WTC11 (cell line): ENCODE measurements around the gene NAV2.

Source experiments
- CREB1 ChIP-seq: sonication (generic); formaldehyde crosslinking; IDR thresholded peaks from 2 replicates; pipeline ENCODE4 v1.8.0; 2023; ENCODE audit warnings: mild to moderate bottlenecking, missing genetic modification reagents
- ELF4 ChIP-seq: sonication (generic); formaldehyde crosslinking; IDR thresholded peaks from 2 replicates; pipeline ENCODE4 v1.8.1; 2022; ENCODE audit warnings: low read depth, mild to moderate bottlenecking, moderate library complexity, missing genetic modification reagents
- EMX1 ChIP-seq: fragments of 250-450 bp; sonication (Bioruptor Pico); IDR thresholded peaks from 2 replicates; pipeline ENCODE4 v1.8.0; 2021; ENCODE audit warnings: mild to moderate bottlenecking
- KAT7 ChIP-seq: sonication (generic); formaldehyde crosslinking; IDR thresholded peaks from 2 replicates; pipeline ENCODE4 v1.8.1; 2023; ENCODE audit warnings: missing genetic modification reagents, mild to moderate bottlenecking, borderline replicate concordance
- NFE2L1 ChIP-seq: sonication (generic); formaldehyde crosslinking; IDR thresholded peaks from 2 replicates; pipeline ENCODE4 v1.8.1; 2023; ENCODE audit warnings: missing genetic modification reagents
- RELA ChIP-seq: sonication (generic); formaldehyde crosslinking; IDR thresholded peaks from 2 replicates; pipeline ENCODE4 v1.8.1; 2022; ENCODE audit warnings: missing genetic modification reagents, mild to moderate bottlenecking, borderline replicate concordance
- SMAD3 ChIP-seq: sonication (generic); formaldehyde crosslinking; IDR thresholded peaks from 2 replicates; pipeline ENCODE4 v1.8.0; 2022; ENCODE audit warnings: missing genetic modification reagents, mild to moderate bottlenecking, borderline replicate concordance
- ZNF425 ChIP-seq: fragments of 250-450 bp; sonication (Bioruptor Pico); conservative IDR thresholded peaks from 2 replicates; pipeline ENCODE4 v1.9.0; 2021; ENCODE audit warnings: mild to moderate bottlenecking
- TF ChIP-seq, protein P1 (sequence below): fragments of 200-600 bp; IDR thresholded peaks from 2 replicates; pipeline ENCODE4 v1.8.0; 2022; ENCODE audit warnings: antibody characterized with exemption
- TF ChIP-seq, protein P2 (sequence below): sonication (generic); formaldehyde crosslinking; IDR thresholded peaks from 2 replicates; pipeline ENCODE4 v1.8.0; 2022; ENCODE audit warnings: mild to moderate bottlenecking, missing genetic modification reagents
- TF ChIP-seq, protein P3 (sequence below): sonication (generic); formaldehyde crosslinking; conservative IDR thresholded peaks from 2 replicates; pipeline ENCODE4 v1.8.1; 2022; ENCODE audit warnings: mild to moderate bottlenecking, missing genetic modification reagents

GRCh38 chr11:19921976-19922688, 209.5 kb downstream of the NAV2 start:
- no peak for TF ChIP-seq SMAD3 (CRISPR knock-in tag)
- TF ChIP-seq, protein P1, sequence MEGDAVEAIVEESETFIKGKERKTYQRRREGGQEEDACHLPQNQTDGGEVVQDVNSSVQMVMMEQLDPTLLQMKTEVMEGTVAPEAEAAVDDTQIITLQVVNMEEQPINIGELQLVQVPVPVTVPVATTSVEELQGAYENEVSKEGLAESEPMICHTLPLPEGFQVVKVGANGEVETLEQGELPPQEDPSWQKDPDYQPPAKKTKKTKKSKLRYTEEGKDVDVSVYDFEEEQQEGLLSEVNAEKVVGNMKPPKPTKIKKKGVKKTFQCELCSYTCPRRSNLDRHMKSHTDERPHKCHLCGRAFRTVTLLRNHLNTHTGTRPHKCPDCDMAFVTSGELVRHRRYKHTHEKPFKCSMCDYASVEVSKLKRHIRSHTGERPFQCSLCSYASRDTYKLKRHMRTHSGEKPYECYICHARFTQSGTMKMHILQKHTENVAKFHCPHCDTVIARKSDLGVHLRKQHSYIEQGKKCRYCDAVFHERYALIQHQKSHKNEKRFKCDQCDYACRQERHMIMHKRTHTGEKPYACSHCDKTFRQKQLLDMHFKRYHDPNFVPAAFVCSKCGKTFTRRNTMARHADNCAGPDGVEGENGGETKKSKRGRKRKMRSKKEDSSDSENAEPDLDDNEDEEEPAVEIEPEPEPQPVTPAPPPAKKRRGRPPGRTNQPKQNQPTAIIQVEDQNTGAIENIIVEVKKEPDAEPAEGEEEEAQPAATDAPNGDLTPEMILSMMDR, result no peak
- TF ChIP-seq EMX1 (CRISPR knock-in tag), result no peak
- no peak for TF ChIP-seq ELF4
- TF ChIP-seq NFE2L1 (CRISPR knock-in tag), result no peak
- TF ChIP-seq ZNF425, result no peak
- no peak for TF ChIP-seq KAT7 (CRISPR knock-in tag)
- TF ChIP-seq, protein P2, sequence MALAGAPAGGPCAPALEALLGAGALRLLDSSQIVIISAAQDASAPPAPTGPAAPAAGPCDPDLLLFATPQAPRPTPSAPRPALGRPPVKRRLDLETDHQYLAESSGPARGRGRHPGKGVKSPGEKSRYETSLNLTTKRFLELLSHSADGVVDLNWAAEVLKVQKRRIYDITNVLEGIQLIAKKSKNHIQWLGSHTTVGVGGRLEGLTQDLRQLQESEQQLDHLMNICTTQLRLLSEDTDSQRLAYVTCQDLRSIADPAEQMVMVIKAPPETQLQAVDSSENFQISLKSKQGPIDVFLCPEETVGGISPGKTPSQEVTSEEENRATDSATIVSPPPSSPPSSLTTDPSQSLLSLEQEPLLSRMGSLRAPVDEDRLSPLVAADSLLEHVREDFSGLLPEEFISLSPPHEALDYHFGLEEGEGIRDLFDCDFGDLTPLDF (CRISPR knock-in tag), result no peak
- TF ChIP-seq, protein P3, sequence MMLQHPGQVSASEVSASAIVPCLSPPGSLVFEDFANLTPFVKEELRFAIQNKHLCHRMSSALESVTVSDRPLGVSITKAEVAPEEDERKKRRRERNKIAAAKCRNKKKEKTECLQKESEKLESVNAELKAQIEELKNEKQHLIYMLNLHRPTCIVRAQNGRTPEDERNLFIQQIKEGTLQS (CRISPR knock-in tag), result no peak
- no peak for TF ChIP-seq RELA (CRISPR knock-in tag)
- no peak for TF ChIP-seq CREB1
